Aorta (tissue), 5 donors: Measurements from ENCODE around the gene NMBR. TPM values are rescaled to one million over a fixed set of nuclear protein-coding genes. Genes with fewer than 3 reads are reported as not detected.
"Not testable (repeated sequence)": the region's sequence is repeated elsewhere in the genome, so short reads cannot be mapped to it uniquely, and the experiment has no call there.

Source experiments
- ATAC-seq: fragments of 200-7000 bp; cut with Tn5 transposase; one replicate; pipeline ENCODE4 v1.9.1; 2022; ENCODE audit warnings: moderate library complexity; ENCODE audit not compliant: low FRiP score
- DNase-seq, 2 donors: peaks; one replicate each; pipeline ENCODE4 v3.0.0-alpha.2; 2020
- H3K27ac ChIP-seq, 2 donors: one replicate each; pipeline ENCODE4 v1.5.1; 2013; ENCODE audit warnings: low read length in 2 of 2, mild to moderate bottlenecking in 2 of 2, moderate library complexity in 2 of 2, control low read depth in 1 of 2, inconsistent platforms in 1 of 2, low read depth in 1 of 2
- H3K27me3 ChIP-seq, 2 donors: one replicate each; pipeline ENCODE4 v1.6.1; 2013; ENCODE audit warnings: control low read depth in 1 of 2, low read length in 1 of 2, mild to moderate bottlenecking in 1 of 2, moderate library complexity in 1 of 2; ENCODE audit not compliant: insufficient read depth in 2 of 2, control insufficient read depth in 1 of 2
- H3K36me3 ChIP-seq, 2 donors: one replicate each; pipeline ENCODE4 v1.6.1; 2013; ENCODE audit warnings: control low read depth in 1 of 2, low read length in 1 of 2, mild to moderate bottlenecking in 1 of 2; ENCODE audit not compliant: insufficient read depth in 2 of 2, control insufficient read depth in 1 of 2
- H3K4me1 ChIP-seq, 2 donors: one replicate each; pipeline ENCODE4 v1.6.1; 2013; ENCODE audit warnings: low read length in 2 of 2, control low read depth in 1 of 2, mild to moderate bottlenecking in 1 of 2, moderate library complexity in 1 of 2; ENCODE audit not compliant: insufficient read depth in 2 of 2, control insufficient read depth in 1 of 2
- H3K4me3 ChIP-seq, 2 donors: one replicate each; pipeline ENCODE4 v1.5.1; 2013; ENCODE audit warnings: low read length in 2 of 2, control low read depth in 1 of 2, mild to moderate bottlenecking in 1 of 2
- H3K9me3 ChIP-seq: one replicate; pipeline ENCODE4 v1.6.1; 2013; ENCODE audit warnings: mild to moderate bottlenecking, low read length; ENCODE audit not compliant: control insufficient read depth
- WGBS, 2 donors: extraction: QIAGEN DNeasy Blood & Tissue Kit; methylation state at CpG; one replicate each; pipeline ENCODE4 v1.1.7; 2013; 5-methylcytosine and 5-hydroxymethylcytosine counted together
- intact Hi-C, 2 donors: fragments of 100-400 bp; cut with DNase I; formaldehyde crosslinking; loops; one replicate each; pipeline versions ENCODE4 v1.14.2 to v1.15.0; 2022
- polyA plus RNA-seq, 2 donors: library from polyadenylated mRNA; stranded (reverse); fragments of 200-250 nt; gene quantifications; one replicate each; pipeline ENCODE4 v1.2.3, GENCODE V29; 2013
- total RNA-seq, 2 donors: library from RNA; stranded (reverse); fragmentation: NEBNext Ultra II Directional; extraction: Animal tissue kit (Norgen Biotek cat#: 25700); gene quantifications; one replicate each; pipeline ENCODE4 v1.2.1, GENCODE V29; 2021
- donor health status: healthy with polysubstance abuse.
- donor health status: Bipolar disorder and iron deficiency.
- donor health status: DM: no; HTN: no; CAD: no.
- donor health status: DM: no; HTN: no; CAD: no.
- donor health status: DM: yes; HTN: yes; CAD: no.

The NMBR gene
- total and polyA plus RNA-seq, 4 donors: 0.45 TPM; not detected in 3

GRCh38 chr6:142031035-142031434 lies 115.9 kb downstream of the NMBR start:
- H3K27ac ChIP-seq: no peak overlapping the region
- 88 to 89% methylated on average over 4 of the region's 4 CpGs for WGBS, 2 donors
- no peak overlapping the region for H3K4me3 ChIP-seq
- peaks cover 3% of the 10 kb centered on the region for H3K9me3 ChIP-seq
- ATAC-seq: no peak
- intact Hi-C loops: no loop called here
- H3K27me3 ChIP-seq: no peaks in the 10 kb centered on the region
- no peaks in the 10 kb centered on the region for H3K4me1 ChIP-seq
- DNase-seq: no peak
- H3K36me3 ChIP-seq: no peaks in the 10 kb centered on the region

- ATAC-seq (no peak), DNase-seq (no peak)
- intact Hi-C loops: no loop called here
- no peaks in the 10 kb centered on the region for H3K27me3 ChIP-seq
- 64 to 69% methylated on average over 11 of the region's 11 CpGs for WGBS, 2 donors
- no peaks in the 10 kb centered on the region for H3K4me1 ChIP-seq
- no peaks in the 10 kb centered on the region for H3K36me3 ChIP-seq
- no peak overlapping the region for H3K27ac ChIP-seq
- no peaks in the 10 kb centered on the region for H3K9me3 ChIP-seq
- no peak overlapping the region for H3K4me3 ChIP-seq
Observed at GRCh38 chr6:142030115-142030619, 116.8 kb downstream of the NMBR start.

DNA sequence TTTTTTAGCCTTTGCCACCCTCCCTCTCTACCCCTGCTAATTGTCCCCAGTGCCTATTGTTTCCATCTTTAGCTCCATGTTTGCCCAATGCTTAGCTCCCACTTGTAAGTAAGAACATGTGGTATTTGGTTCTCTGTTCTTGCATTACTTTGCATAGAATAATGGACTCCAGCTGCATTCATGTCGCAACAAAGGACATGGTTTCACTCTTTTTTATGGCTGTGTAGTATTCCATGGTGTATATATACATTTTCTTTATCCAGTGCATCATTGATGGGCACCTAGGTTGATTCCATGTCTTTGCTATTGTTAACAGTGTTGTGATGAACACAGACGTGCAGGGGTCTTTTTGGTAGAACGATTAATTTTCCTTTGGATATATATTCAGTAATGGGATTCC lies 118.4 kb downstream of the NMBR start:
- no peak for ATAC-seq
- no peak overlapping the region for H3K4me3 ChIP-seq
- H3K9me3 ChIP-seq: no peaks in the 10 kb centered on the region
- no peaks in the 10 kb centered on the region for H3K36me3 ChIP-seq
- intact Hi-C loops: no loop called here
- H3K4me1 ChIP-seq: no peaks in the 10 kb centered on the region
- no peak for DNase-seq
- no peak overlapping the region for H3K27ac ChIP-seq
- 94 to 97% methylated on average over 3 of the region's 3 CpGs for WGBS, 2 donors
- H3K27me3 ChIP-seq: no peaks in the 10 kb centered on the region

- ATAC-seq, H3K27ac ChIP-seq, H3K4me3 ChIP-seq, H3K36me3 ChIP-seq, H3K27me3 ChIP-seq, intact Hi-C loops, DNase-seq, H3K9me3 ChIP-seq, H3K4me1 ChIP-seq: not testable (repeated sequence)
- 84 to 87% methylated on average over 3 of the region's 3 CpGs for WGBS, 2 donors
Observed at GRCh38 chr6:142027804-142028203, 119.1 kb downstream of the NMBR start.

GRCh38 chr6:142027074-142027473 lies 119.8 kb downstream of the NMBR start:
- ATAC-seq (no peak), DNase-seq (no peak)
- 44 to 47% methylated on average over 3 of the region's 3 CpGs for WGBS, 2 donors
- Histone ChIP-seq H3K36me3 (no peaks in the 10 kb centered on the region), H3K27ac (no peak overlapping the region), H3K4me1 (peaks cover 0 to 2% of the 10 kb centered on the region in 2 donors), H3K27me3 (no peaks in the 10 kb centered on the region), H3K9me3 (no peaks in the 10 kb centered on the region), H3K4me3 (no peak overlapping the region)
- intact Hi-C loops: no loop called here

- H3K9me3 ChIP-seq: no peaks in the 10 kb centered on the region
- peaks cover 0 to 2% of the 10 kb centered on the region in 2 donors for H3K4me1 ChIP-seq
- no peaks in the 10 kb centered on the region for H3K36me3 ChIP-seq
- intact Hi-C loops: no loop called here
- H3K27me3 ChIP-seq: no peaks in the 10 kb centered on the region
- DNase-seq: no peak
- no peak for ATAC-seq
- no peak overlapping the region for H3K4me3 ChIP-seq
- H3K27ac ChIP-seq: no peak overlapping the region
Observed at GRCh38 chr6:142026471-142026870, 120.5 kb downstream of the NMBR start.

Other genes starting within 250 kb of the NMBR start
- not detected for gene GJE1, start 14.2 kb downstream of the NMBR start, total RNA-seq
- not detected for gene GJE1, start 14.2 kb downstream of the NMBR start, polyA plus RNA-seq
- gene VTA1, start 141 bp upstream of the NMBR start, total RNA-seq: 10 to 100 TPM; 26.7 to 29.9 TPM
- gene VTA1, start 141 bp upstream of the NMBR start, polyA plus RNA-seq: 10 to 100 TPM; 20.1 to 24.7 TPM
- gene ADGRG6, start 154.9 kb upstream of the NMBR start, total RNA-seq: 10 to 100 TPM; 14.3 to 15.7 TPM
- 1 to 10 TPM in 1 of 2 donors, under 1 TPM in 1; 0.18 to 1.3 TPM for gene ADGRG6, start 154.9 kb upstream of the NMBR start, polyA plus RNA-seq